Esophagus muscularis mucosa (tissue), 3 donors: ENCODE measurements around the gene MARCHF9.
A peak's percentile ranks its signal among the peaks of the same experiment; 100 is the strongest.

Experiments used
- POLR2A ChIP-seq: fragments of 450-650 bp; IDR thresholded peaks from one replicate; pipeline ENCODE4 v1.6.1; 2017; ENCODE audit warnings: antibody characterized with exemption, moderate library complexity, mild to moderate bottlenecking, low read depth
- TF ChIP-seq, protein P1 (sequence below), 3 experiments: fragments of 200-600 bp in 2 of 3; fragments of 450-650 bp in 1 of 3; sonication (generic) in 2 of 3; IDR thresholded peaks; one replicate each; pipeline ENCODE4 v1.5.1; 2017 to 2019; ENCODE audit warnings: antibody characterized with exemption in 3 of 3, mild to moderate bottlenecking in 2 of 3, moderate library complexity in 1 of 3

DNA sequence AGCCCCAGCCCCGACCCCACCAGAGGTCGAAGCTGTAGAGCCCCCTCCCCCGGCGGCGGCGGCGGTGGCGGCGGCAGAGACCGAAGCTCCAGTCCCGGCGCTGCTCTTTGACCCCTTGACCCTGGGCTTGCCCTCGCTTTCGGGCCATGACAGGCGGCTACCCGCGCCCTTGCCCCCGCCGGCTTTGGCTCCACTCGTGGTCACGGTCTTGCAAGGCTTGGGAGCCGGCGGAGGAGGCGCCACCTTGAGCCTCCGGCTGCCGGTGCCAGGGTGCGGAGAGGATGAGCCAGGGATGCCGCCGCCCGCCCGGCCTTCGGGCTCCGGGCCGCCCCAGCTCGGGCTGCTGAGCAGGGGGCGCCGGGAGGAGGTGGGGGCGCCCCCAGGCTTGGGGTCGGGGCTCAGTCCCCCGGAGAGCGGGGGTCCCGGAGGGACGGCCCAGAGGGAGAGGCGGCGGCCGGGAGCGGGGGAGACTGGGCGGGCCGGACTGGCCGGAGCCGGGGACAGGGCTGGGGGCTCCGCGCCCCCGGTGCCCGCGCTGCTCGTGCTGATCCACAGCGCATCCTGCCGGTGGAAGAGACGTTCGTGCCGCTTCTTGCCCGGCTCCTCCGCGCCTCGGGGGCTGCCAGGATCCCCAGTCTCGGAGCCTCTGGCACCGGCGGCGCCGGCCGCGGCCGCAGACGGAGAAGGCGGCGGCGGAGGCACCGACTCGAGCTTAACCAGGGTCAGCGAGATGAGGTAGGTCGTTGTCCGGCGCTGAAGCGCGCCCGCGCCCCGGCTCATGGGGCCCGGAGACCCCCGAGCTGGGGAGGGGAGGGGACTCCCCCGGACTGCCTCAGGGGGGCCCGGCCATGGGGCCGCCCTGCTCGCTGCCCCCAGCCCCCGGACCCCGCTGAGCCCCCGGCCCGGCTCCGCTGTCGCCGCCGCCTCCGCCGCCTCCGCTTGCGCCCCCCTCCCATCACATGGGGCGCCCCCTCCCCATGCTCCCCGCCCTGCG is 17.1 kb upstream of the MARCHF9 start:
- TF ChIP-seq, protein P1, sequence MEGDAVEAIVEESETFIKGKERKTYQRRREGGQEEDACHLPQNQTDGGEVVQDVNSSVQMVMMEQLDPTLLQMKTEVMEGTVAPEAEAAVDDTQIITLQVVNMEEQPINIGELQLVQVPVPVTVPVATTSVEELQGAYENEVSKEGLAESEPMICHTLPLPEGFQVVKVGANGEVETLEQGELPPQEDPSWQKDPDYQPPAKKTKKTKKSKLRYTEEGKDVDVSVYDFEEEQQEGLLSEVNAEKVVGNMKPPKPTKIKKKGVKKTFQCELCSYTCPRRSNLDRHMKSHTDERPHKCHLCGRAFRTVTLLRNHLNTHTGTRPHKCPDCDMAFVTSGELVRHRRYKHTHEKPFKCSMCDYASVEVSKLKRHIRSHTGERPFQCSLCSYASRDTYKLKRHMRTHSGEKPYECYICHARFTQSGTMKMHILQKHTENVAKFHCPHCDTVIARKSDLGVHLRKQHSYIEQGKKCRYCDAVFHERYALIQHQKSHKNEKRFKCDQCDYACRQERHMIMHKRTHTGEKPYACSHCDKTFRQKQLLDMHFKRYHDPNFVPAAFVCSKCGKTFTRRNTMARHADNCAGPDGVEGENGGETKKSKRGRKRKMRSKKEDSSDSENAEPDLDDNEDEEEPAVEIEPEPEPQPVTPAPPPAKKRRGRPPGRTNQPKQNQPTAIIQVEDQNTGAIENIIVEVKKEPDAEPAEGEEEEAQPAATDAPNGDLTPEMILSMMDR (IDR thresholded peaks at IDR 0.05) = peak in 1 of 3 experiments; percentile 39
- no peak for TF ChIP-seq POLR2A
